Stimulated activated CD8-positive, alpha-beta memory T cell treated with anti-CD3 and anti-CD28 coated beads, Interleukin-2, amount 100 ng/mL, for 48 hours (primary cell): ENCODE results near the gene DTYMK.

Experiments
- DNase-seq, 2 donors: peaks; one replicate each; pipeline ENCODE4 v3.0.0-alpha.2; 2020; ENCODE audit warnings: low read depth in 2 of 2

DTYMK gene

DNA sequence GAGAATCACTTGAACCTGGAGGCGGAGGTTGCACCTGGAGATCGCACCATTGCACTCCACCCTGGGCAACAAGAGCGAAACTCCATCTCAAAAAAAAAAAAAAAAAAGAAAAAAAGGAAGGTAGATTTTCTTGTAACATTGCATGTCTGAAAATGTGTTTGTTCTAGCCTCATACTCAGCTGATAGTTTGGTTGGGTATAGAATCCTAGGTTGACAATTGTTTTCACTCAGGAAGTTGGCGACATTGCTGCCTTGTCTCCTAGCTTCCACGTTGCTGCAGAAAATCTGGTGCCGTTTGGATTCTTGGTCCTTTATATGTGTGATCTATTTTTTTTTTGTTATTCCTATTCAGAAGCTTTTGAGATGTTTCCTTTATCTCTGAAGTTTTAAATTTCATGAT, 19.9 kb upstream of the DTYMK start:
- no peak for DNase-seq

DNA sequence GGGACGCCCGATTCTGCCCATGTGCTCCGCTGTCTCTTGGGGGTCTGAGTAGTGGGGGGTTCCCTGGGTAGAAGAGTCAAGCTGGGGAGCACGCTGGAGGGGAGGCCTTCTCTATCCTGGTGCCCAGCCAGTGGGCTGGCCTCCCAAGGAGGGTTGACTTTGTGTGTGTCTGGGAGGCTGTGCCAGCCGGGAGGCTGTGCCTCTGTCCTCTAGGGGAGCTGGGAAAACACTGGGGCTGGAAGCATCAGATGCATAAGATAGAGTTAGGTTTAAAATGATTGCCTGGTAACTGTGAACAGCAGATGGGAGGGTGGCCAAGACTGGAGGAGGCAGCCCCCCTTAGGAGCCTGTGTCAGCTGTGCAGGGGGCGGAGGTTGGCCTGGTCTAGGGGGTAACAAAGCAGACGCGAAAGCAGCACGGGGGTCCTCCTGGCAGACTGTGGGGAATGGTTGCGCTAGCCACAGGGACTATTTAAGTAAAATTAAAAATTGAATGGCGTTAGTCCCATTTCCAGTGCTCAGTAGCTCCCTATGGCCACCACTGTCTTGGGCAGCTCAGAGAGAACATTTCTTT, 16.5 kb upstream of the DTYMK start:
- no peak for DNase-seq

DNA sequence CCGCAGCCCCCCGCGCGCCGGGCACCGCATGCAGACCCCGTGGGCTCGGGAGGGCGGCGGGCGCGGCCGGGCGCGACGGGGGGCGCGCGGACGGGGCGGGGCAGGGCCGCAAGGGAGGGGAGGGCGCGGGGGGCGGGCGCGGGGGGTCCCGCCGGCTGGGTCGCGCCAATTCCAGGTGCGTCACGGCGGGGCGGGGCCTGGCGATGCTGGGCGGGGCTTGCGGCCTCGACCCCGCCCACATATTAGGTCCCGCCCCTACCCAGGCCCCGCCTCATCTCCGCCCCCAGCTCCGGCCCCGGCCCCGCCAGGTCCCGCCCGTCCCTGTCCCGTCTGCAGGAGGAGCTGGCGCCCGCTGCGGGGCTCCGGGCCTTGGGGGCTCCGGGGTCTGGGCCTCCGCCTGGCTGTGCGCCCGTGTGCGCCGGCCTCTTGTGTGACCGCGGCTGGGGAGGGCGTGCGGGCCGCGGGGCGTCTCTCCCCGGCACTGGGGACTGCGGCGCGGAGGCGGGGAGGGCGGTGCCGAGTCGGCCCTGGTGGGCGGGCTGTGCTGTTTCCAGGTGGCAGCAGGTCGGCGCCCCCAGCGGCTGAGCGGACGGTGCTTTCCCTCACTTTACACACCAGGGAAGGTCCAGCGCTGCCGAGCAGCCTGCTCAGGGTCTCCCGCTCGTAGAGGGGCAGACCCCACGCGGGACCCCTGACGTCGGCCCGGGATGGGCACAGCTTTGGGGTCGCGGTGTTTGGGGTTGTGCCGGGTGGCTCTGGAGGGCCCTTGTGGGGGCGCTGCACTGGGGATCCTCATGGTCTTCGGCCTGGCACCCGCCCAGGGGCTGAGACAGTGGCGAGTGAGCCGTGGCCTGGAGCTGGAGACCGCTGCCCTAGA, 15.8 kb upstream of the DTYMK start:
- DNase-seq: peak; percentile 87 to 90

DNA sequence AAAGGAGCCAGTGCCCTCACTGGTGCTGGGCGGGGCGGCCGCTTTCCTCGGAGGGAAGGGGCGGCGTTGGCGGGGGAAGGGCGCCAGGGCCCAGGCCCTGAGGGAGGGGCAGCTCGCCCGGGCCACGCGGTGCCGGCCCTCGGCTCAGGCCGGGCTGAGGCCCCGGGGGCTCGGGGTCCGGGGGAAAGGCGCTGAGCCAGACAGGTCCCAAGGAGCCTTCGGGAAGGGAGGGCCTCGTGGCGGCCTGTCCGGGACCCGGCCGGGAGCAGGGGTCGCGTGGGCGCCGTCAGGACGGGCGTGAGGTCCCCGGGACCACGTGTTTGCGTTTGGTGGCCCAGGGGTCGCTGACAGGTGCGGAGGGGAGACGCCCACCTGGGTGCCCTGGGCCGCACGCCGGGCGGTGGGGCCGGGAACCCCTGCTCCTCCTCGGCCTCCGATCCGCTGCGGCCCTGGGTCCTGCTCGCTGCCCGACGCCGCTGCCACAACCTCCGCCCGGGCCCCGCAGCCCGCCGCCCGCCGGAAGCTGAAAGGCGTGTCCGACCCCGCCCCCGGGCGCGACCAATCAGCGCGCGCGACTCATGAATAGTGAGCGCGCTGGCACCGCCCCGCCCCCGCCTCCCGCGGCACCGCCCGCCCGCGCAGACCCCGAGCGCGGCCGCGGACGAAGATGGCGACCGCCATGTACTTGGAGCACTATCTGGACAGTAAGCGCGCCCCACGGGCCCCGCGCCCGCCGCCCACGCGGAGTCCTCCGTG, 15.0 kb upstream of the DTYMK start, which contains the start of gene ING5:
ING5 (plus strand) TSS at position 641 of the 756 bp plus-strand sequence; CDS start at position 668, 27 bp downstream.
- peak; percentile 95 to 97 for DNase-seq

DNA sequence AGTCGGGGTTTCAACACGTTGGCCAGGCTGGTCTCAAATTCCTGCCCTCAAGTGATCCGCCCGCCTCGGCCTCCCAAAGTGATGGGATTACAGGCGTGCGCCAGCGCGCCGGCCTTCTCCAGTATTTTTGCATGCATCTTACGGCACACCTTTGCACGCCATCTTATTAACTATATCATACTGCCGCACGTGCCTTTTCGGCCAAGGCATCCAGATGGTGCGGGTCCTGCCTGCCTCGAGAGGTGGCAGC, 14.5 kb upstream of the DTYMK start:
- no peak for DNase-seq

DNA sequence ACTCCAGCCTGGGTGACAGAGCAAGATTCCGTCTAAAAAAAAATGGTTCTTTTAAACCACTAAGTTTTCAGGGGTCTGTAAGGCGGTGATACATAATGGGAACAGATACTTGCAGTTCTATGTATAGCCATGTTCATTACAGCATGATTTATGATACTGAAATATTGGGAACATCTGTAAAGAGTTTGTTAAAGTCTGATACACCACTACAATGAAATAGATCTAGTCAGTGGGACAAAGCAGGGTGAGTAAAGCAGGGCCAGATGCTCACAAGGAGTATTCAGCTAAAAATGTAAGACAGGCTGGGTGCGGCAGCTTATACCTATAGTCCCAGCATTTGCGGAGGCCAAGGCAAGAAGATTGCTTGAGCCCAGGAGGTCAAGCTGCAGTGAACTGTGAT, 9.0 kb upstream of the DTYMK start:
- DNase-seq: no peak

DNA sequence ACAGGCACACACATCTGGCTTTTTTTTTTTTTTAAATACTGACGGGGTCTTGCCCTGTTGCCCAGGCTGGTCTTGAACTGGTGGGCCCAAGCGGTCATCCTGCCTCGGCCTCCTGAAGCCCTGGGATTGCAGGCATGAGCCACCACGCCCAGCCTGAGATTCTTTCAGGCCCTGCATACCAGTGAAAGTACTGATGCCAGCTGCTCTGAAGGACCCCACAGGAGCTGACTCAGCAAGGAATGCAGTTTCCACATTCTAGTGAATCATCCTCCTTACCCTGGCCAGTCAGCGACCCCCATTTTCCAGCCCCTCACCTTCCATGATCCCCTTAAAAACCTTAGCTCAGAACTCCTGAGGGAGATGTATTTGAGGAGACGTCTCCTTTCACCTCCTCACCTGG, 5.8 kb upstream of the DTYMK start:
- no peak for DNase-seq

DNA sequence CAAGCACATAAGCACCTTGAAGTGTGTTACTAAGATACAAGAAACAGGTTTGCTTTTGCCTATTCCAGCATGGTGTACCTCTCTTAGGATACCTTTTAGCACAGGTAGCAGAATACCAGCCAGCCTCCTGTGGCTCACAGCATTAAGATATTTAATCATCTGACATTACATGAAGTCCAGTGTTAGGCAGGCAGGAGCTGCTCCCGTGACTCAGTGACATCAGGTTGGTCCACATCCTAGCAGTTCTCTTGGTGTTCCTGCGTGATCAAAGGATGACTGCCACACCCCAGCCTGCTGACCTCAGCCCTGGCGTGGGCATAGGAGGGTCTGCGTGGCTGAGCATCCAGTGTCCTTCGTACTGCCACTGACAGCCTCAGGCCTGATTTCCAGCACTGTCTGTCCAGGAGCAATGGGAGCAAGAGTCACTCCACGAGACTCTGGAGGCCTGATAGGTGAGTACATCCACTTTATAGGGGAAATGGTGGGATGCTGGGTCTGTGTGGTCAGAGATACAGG, 3.6 kb upstream of the DTYMK start:
- DNase-seq: no peak

DNA sequence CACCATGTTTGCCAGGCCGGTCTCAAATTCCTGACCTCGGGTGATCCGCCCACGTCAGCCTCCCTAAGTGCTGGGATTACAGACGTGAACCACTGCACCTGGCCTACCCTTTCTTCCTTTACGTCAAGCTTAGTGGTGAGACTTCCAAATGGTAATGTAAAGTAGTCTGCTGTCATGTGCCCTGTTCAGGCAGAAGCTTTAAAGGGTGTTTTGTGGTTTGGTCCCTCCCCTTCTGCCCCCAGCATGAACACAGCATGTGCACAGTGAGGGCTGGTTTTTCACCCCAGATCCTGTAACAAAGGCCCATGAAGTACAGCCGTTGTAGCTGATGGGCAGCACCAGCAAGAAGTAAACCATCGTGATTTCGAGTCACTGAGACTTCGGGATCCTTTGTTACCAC, 2.7 kb upstream of the DTYMK start:
- DNase-seq: no peak

DNA sequence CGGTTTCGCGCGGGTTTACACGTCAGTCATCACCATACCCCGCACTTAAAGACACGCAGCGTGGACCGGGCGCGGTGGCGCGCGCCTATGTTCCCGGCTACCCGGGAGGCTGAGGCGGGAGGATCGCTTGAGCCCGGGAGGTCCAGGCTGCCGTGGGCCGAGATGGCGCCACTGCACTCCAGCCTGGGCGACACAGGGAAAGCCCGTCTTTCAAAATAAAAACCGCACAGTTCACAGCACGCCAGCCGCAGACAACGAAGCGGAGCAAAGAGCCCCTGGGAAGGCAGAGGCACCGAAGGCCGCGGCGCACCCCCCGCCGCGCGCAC, 328 bp downstream of the DTYMK start:
- DNase-seq: peak in 1 of 2 donors; percentile 4

DNA sequence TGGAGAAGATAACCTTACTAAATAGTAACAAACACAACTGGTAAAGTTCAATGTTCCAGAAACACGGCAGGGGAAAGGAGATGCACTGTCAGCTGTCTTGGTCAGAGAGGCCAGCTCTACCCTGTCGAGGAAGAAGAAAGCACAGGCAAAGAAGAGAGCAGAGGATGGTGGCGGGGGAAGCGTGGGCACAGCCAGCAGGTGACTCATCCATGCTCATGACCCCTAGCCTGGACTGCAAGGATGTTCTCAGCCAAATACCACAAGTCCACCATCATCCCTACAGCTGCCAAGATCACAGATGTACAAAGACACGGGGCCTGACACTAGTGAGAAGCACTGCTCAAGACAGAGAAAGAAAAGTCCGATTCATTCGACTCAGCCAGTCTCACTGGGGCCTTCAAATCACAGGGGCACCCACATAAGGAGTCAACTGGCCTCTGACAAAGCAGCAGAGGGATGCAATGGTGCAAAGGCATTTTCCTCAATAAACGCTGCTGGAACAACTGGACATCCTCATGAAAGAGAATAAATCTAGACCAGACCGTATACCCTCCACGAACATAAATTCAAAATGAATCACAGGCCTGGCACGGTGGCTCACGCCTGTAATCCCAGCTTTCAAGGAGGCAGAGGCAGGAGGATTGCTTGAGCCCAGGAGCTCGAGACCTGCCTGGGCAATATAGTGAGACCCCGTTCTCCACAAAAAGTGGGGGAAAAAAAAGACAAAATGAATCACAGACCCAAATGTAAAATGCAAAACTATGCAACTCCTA, 5.6 kb downstream of the DTYMK start:
- no peak for DNase-seq

DNA sequence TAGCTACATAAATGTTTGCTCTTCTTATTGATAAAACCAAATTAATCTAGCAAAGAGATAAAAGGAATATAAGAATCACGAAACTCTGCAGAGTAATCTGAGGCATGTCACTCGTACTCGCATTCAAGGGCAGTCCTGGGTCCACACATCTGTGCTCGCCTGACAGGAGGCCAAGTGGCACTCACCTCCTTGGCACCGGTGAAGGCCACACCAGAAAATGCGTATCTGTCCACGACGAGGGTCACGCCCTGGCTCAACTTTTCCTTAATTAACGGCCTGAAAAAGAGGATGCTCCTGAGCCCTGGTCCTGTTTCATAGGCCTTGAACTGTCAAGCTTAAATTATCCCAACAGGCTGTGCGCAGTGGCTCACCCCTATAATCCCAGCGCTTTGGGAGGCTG, 6.6 kb downstream of the DTYMK start:
- no peak for DNase-seq

DNA sequence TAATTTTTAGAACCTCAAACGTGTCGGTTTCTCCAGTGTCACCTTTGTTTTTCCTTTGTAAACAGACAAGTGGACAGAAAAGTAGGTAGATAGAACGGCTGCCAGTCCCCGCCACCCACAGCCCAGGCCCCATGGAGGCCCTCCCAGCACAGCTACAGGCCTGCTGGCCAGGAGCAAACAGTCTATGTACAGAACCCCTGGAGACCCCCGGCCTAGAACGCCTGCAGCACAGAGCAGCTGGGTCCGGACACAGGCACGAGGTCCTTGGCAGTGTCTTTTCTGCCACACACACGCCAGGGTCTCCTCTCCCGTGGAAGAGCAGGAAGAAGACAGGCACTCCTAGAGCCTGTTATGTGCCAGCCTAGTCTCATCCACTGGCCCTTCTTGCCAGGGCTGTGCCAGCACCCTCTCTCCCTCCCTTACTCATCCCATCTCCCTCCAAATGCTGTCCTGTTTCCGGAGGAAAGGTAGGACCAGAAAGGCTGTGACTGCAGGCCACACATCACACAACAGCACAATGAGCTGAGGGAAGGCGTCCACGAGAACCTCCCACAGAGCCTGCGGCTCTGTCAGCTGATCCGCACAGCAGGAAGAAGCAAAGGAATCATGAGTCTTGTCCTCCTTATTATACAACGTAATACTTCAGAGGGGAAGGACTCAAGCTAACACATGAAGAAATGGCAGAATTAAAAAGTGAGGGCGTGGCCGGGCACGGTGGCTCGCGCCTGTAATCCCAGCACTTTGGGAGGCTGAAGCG, 7.7 kb downstream of the DTYMK start:
- DNase-seq: no peak

DNA sequence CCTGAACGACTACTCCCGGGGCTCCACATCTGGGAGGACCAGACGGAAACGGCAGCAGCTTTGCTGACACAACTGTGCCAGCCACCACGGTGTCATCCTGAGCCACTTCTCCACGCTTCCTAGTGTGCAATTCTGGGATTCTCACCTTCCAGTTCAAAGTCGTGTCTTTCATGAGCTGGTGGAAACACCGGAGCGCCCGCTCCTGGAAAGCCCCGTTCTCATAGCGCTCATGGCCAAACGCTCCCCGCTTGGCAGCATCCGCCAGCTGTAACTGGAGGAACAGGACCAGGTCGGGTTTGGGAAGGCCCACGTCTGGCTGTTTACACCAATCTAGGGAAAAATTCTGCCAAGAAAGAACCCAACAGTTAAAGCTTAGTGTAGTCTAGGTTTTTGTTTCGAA, 8.3 kb downstream of the DTYMK start:
- DNase-seq: no peak

DNA sequence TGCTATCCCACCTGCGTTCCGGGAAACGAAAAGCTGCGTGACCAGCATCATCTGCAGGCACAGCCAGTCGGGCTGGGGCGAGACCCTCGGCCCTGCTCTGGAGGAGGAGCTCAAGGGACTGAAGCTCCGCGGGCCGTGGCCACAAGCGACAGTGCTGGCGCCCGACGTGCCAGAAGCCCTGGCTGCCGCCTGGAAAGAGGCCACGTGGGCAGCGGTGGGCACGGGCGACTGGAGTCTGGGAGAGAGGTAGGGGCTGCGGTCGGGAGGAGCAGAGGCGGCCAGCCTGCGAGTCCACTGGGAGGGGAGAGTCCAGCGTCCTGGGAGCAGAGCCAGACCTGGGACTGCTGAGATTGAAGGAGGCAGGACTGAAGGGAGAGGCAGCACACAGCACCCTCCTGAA, 9.2 kb downstream of the DTYMK start:
- no peak for DNase-seq

DNA sequence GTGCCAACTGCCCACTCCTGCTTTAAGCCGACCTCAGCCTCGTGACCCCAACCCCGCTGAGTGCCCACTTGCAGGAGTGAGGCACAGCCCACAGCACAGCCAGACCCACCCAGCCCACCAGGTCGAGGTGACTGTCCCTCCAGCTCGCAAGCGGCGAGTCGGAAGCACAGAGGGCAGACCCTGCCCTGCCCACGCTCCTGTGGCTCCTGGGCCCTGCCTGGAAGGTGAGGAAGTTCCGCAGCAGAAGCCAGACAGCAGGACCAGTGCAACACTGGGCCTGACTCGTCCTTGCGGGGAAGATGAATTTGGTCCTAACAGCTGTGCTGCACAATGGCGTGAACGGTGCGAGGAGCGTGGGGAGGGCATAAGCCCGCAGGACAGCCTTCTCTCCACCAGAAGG, 9.9 kb downstream of the DTYMK start:
- DNase-seq: no peak

DNA sequence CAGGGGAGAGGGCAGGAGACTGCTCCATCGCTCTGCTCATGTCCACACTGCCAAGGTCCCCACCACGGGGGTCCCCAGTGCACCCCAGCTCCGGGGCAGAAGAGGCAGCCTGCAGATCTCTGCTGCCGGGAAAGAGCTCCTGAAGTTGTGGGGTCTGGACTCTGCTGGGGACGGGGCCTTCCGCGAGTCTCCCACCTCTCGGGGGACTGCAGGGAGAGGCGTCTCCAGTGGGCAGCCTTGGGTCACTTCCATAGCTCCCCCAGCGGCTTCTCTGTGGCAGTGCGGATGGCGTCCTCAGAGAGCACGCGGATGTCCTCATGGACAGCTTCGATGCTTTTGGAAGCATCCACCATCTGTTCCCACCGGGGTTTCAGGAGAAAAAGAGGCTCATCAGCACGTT, 10.7 kb downstream of the DTYMK start:
- no peak for DNase-seq

DNA sequence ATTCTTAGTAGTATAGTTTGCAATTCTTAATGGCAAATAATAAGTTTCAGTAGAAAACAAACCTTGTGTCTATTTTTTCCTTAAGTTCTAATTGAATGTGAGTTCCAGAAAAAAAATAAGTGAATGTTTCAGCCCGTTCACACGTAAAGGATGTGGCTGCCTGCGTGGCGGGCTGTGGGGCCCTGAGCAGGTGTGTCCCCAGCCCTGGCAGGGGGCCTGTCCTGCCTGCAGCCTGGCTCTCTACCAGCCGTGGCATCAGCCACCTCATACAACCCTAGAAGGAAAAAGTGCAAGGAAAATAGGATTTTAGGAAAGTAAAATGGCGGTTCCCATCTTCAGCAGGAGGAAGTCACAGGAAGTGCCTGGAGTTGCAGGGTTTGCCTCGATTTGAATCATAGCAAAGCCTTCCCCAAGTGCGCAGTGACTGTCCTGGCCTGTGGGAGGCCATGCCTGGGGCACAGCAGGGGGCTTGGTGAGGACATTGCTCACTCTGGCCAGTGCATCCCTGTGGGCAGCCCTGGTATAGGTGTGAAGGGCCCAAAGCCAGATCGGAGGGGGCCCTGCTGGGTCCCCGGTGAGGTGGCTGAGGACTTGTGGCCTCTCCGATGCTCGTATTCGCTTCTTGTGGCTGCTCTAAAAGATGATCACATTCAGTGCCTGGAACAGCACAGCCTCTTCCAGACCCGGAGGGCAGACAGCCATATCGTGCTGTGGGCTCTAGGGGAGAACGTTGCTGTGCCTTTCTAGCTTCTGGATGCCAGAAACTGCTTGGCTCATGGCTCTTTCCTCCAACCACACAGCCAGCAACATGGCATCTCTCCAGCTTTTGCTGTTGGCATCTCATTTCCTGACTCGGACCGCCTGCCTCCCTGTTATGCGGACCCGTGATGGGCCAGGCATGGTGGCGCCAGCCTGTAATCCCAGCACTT, 12.6 kb downstream of the DTYMK start:
- no peak for DNase-seq

DNA sequence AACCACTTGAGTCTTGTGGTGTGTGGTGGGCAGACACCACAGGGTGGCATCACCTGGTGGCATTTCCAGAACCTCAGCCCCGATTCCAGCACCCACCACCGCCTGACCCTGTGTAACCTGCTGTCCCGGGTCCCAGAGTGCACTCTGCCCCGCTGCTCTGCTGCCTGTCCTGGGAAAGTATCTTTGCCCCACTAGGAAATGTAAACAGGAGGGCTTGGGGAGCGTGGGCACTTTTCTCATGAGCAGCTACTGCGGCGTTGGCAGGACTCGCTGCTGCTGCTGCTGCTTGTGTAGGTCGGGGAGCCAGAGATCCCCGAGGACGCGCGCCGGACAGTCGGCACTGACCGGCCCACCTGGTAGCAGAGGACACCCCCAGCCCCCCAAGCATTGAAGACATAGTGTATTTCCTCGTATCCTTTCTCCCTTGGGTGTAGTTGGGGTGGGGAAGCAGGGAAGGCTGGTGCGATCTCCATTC, 13.4 kb downstream of the DTYMK start:
- DNase-seq: no peak
